ENCODE measurements around the gene DMXL2.
A peak's percentile ranks its signal among the peaks of the same experiment; 100 is the strongest.
"Not testable (repeated sequence)": the region's sequence is repeated elsewhere in the genome, so short reads cannot be mapped to it uniquely, and the experiment has no call there.

The DMXL2 gene

GRCh38 chr15:51622604-51623370, at the start of gene DMXL2:
DMXL2 (minus strand) TSS chr15:51622771; CDS start chr15:51622545, 226 bp downstream.
- peak; percentile 40 for DNase-seq (ENCODE audit: low read depth)

GRCh38 chr15:51672155-51672687, 49.6 kb upstream of the DMXL2 start:
- DNase-seq (ENCODE audit: low read depth): no peak

- no peak for DNase-seq (ENCODE audit: low read depth)
Observed at GRCh38 chr15:51669381-51669780, 46.8 kb upstream of the DMXL2 start.

GRCh38 chr15:51668446-51668845, 45.9 kb upstream of the DMXL2 start:
- no peak for DNase-seq (ENCODE audit: low read depth)

GRCh38 chr15:51667478-51667877, 44.9 kb upstream of the DMXL2 start:
- no peak for DNase-seq (ENCODE audit: low read depth)

- DNase-seq (ENCODE audit: low read depth): no peak
Observed at GRCh38 chr15:51661072-51661471, 38.5 kb upstream of the DMXL2 start.

GRCh38 chr15:51658664-51659063, 36.1 kb upstream of the DMXL2 start:
- no peak for DNase-seq (ENCODE audit: low read depth)

GRCh38 chr15:51655401-51656057, 33.0 kb upstream of the DMXL2 start:
- not testable (repeated sequence) for DNase-seq (ENCODE audit: low read depth)

- DNase-seq (ENCODE audit: low read depth): no peak
Observed at GRCh38 chr15:51652084-51652668, 29.6 kb upstream of the DMXL2 start.

- DNase-seq (ENCODE audit: low read depth): peak; percentile 32
Observed at GRCh38 chr15:51649659-51650521, 27.3 kb upstream of the DMXL2 start.

- not testable (repeated sequence) for DNase-seq (ENCODE audit: low read depth)
Observed at GRCh38 chr15:51648643-51649042, 26.1 kb upstream of the DMXL2 start.

- DNase-seq (ENCODE audit: low read depth): not testable (repeated sequence)
Observed at GRCh38 chr15:51648101-51648500, 25.5 kb upstream of the DMXL2 start.

GRCh38 chr15:51647128-51647562, 24.6 kb upstream of the DMXL2 start:
- DNase-seq (ENCODE audit: low read depth): no peak

- DNase-seq (ENCODE audit: low read depth): no peak
Observed at GRCh38 chr15:51642696-51643095, 20.1 kb upstream of the DMXL2 start.

- DNase-seq (ENCODE audit: low read depth): no peak
Observed at GRCh38 chr15:51641490-51642130, 19.0 kb upstream of the DMXL2 start.

- no peak for DNase-seq (ENCODE audit: low read depth)
Observed at GRCh38 chr15:51634591-51635198, 12.1 kb upstream of the DMXL2 start.

GRCh38 chr15:51629612-51630011, 7.0 kb upstream of the DMXL2 start:
- no peak for DNase-seq (ENCODE audit: low read depth)

- no peak for DNase-seq (ENCODE audit: low read depth)
Observed at GRCh38 chr15:51625236-51625635, 2.7 kb upstream of the DMXL2 start.

- DNase-seq (ENCODE audit: low read depth): no peak
Observed at GRCh38 chr15:51624022-51624421, 1.5 kb upstream of the DMXL2 start.

- no peak for DNase-seq (ENCODE audit: low read depth)
Observed at GRCh38 chr15:51623386-51623938, 891 bp upstream of the DMXL2 start.

Measured in activated gamma-delta T cell treated with anti-CD3 and anti-CD28 coated beads, Interleukin-2, amount 50 U/mL, for 16 hours (primary cell).